Stomach (tissue), 4 donors: ENCODE measurements around the gene BARX1.

Experiments used
- CTCF ChIP-seq, 7 experiments: fragments of 450-650 bp in 4 of 7; fragments of 200-600 bp in 3 of 7; sonication (generic) in 3 of 7; IDR thresholded peaks; one replicate each; pipeline ENCODE4 v1.5.1; 2016 to 2019; ENCODE audit warnings: antibody characterized with exemption in 7 of 7, control low read depth in 2 of 7, mild to moderate bottlenecking in 1 of 7
- EP300 ChIP-seq: sonication (generic); formaldehyde crosslinking; IDR thresholded peaks from one replicate; pipeline ENCODE4 v1.6.1; 2017; ENCODE audit warnings: antibody characterized with exemption
- POLR2A ChIP-seq, 4 donors: fragments of 450-650 bp; IDR thresholded peaks; one replicate each; pipeline ENCODE4 v1.6.1; 2016; ENCODE audit warnings: antibody characterized with exemption in 4 of 4, control low read depth in 2 of 4, mild to moderate bottlenecking in 1 of 4, moderate library complexity in 1 of 4

DNA sequence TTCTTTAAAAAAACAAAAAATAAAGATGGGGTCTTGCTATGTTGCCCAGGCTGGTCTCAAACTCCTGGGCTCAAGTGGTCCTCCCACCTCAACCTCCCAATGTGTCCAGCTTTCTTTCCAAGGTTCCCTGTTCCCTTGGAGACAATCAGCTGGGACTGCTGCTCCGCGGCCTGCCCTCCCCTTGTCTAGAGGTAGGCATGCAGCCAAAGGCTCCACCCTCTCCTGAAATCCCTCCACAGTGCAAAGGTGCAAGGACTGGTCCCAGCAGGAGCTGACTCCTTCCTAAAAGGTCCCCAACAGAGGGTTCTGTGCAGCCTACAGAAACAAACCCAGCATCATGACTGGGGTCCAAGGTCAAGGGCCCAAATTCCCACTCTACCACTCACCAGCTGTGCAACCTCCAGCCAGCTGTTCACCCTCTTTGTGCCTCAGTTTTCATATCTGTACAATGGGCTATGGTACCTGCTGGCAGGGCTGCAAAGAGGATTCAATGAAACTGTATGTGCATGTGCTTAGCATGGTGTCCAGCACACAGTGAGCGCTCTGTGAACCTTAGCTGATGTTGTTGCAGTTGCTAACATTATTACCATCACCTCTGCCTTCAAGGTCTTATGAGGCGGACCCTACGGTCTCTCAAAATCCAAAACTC lies 47.5 kb downstream of the BARX1 start:
- TF ChIP-seq CTCF (IDR thresholded peaks at IDR 0.05) (no peak), POLR2A (IDR thresholded peaks at IDR 0.05) (no peak), EP300 (no peak)
